ENCODE data around the gene AGPAT1. TPM values are rescaled to one million over a fixed set of nuclear protein-coding genes. Genes with fewer than 3 reads are reported as not detected.

Gene AGPAT1, protein sequence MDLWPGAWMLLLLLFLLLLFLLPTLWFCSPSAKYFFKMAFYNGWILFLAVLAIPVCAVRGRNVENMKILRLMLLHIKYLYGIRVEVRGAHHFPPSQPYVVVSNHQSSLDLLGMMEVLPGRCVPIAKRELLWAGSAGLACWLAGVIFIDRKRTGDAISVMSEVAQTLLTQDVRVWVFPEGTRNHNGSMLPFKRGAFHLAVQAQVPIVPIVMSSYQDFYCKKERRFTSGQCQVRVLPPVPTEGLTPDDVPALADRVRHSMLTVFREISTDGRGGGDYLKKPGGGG
- total RNA-seq, result 10 to 100 TPM; 23.5 to 34.6 (median 31.0) TPM
- 25.1 TPM for total RNA-seq (2013)
- total RNA-seq, result 7.8 to 38.3 (median 22.1) reads per million in 29 experiments

- ChIA-PET POLR2A (no interaction called here), CTCF (interaction anchor here in 1 of 2 donors (0.6 kb wide), 1 partner anchor 20 kb away, joined by 4 read pairs; no protein-coding TSS in a partner anchor)
- no peaks in the 10 kb centered on the region for H3K27me3 Mint-ChIP-seq
- peak within 1 kb of the TSS; percentile 96 to 99 for H3K27ac Mint-ChIP-seq
- Histone ChIP-seq H3K9me3 (no peaks in the 10 kb centered on the region), H3K27ac (ENCODE audit: low read length) (peak within 1 kb of the TSS; percentile 94), H3K4me3 (ENCODE audit: control insufficient read depth in 1 of 2, extremely low read depth in 1 of 2, low read length in 1 of 2) (peak within 1 kb of the TSS; percentile 82 to 83), H3K36me3 (ENCODE audit: control insufficient read depth in 2 of 2, extremely low read depth in 1 of 2, insufficient read depth in 1 of 2, low read length in 1 of 2) (peaks cover 0 to 13% of the 10 kb centered on the region in 2 donors), H3K4me1 (ENCODE audit: control insufficient read depth in 1 of 2, extremely low read depth in 1 of 2, insufficient read depth in 2 of 2, low read length in 2 of 2) (peaks cover 46 to 61% of the 10 kb centered on the region in 2 experiments), H3K27me3 (replicated peaks in 1 of 2; ENCODE audit: control insufficient read depth in 2 of 2, extremely low read depth in 1 of 2, insufficient read depth in 2 of 2, low read length in 1 of 2) (no peaks in the 10 kb centered on the region)
- ATAC-seq (replicated peaks in 1 of 4) (peak; percentile 48 to 55 (median 50)), DNase-seq (peak; percentile 89 to 98 (median 96))
- no peaks in the 10 kb centered on the region for H3K9me3 Mint-ChIP-seq
- peak within 1 kb of the TSS; percentile 92 to 98 (median 95) for H3K4me3 Mint-ChIP-seq
- H3K36me3 Mint-ChIP-seq, result peaks cover 13% of the 10 kb centered on the region
- 1% methylated on average over 14 of the region's 27 CpGs for WGBS (ENCODE audit: insufficient coverage)
- H3K4me1 Mint-ChIP-seq, result peaks cover 77 to 87% (median 80%) of the 10 kb centered on the region in 3 donors
Observed at GRCh38 chr6:32175711-32176475, at the start of gene AGPAT1. TSS of gene AGPAT1 (minus strand) at chr6:32176084. CDS start at chr6:32171496, 4,588 bp downstream.

GRCh38 chr6:32224696-32225095 is 48.8 kb upstream of the AGPAT1 start:
- H3K27me3 ChIP-seq (replicated peaks in 1 of 2; ENCODE audit: control insufficient read depth in 2 of 2, extremely low read depth in 1 of 2, insufficient read depth in 2 of 2, low read length in 1 of 2), result peaks cover 0 to 21% of the 10 kb centered on the region in 2 experiments
- peaks cover 0 to 14% of the 10 kb centered on the region in 2 experiments for H3K4me1 ChIP-seq (ENCODE audit: control insufficient read depth in 1 of 2, extremely low read depth in 1 of 2, insufficient read depth in 2 of 2, low read length in 2 of 2)
- no peak for ATAC-seq (replicated peaks in 1 of 4)
- peak overlapping the region in 1 of 2 donors; percentile 48 for H3K27ac Mint-ChIP-seq
- H3K27me3 Mint-ChIP-seq, result no peaks in the 10 kb centered on the region
- no peaks in the 10 kb centered on the region for H3K36me3 Mint-ChIP-seq
- no peaks in the 10 kb centered on the region for H3K9me3 Mint-ChIP-seq
- H3K27ac ChIP-seq (ENCODE audit: low read length), result no peak overlapping the region
- 100% methylated on average over 1 of the region's 2 CpGs for WGBS (ENCODE audit: insufficient coverage)
- peaks cover 15 to 21% (median 19%) of the 10 kb centered on the region in 3 donors for H3K4me1 Mint-ChIP-seq
- no peak overlapping the region for H3K4me3 Mint-ChIP-seq
- DNase-seq, result no peak
- ChIA-PET CTCF (no interaction called here), POLR2A (no interaction called here)
- H3K4me3 ChIP-seq (ENCODE audit: control insufficient read depth in 1 of 2, extremely low read depth in 1 of 2, low read length in 1 of 2), result no peak overlapping the region
- H3K9me3 ChIP-seq, result no peaks in the 10 kb centered on the region
- no peaks in the 10 kb centered on the region for H3K36me3 ChIP-seq (ENCODE audit: control insufficient read depth in 2 of 2, extremely low read depth in 1 of 2, insufficient read depth in 1 of 2, low read length in 1 of 2)

DNA sequence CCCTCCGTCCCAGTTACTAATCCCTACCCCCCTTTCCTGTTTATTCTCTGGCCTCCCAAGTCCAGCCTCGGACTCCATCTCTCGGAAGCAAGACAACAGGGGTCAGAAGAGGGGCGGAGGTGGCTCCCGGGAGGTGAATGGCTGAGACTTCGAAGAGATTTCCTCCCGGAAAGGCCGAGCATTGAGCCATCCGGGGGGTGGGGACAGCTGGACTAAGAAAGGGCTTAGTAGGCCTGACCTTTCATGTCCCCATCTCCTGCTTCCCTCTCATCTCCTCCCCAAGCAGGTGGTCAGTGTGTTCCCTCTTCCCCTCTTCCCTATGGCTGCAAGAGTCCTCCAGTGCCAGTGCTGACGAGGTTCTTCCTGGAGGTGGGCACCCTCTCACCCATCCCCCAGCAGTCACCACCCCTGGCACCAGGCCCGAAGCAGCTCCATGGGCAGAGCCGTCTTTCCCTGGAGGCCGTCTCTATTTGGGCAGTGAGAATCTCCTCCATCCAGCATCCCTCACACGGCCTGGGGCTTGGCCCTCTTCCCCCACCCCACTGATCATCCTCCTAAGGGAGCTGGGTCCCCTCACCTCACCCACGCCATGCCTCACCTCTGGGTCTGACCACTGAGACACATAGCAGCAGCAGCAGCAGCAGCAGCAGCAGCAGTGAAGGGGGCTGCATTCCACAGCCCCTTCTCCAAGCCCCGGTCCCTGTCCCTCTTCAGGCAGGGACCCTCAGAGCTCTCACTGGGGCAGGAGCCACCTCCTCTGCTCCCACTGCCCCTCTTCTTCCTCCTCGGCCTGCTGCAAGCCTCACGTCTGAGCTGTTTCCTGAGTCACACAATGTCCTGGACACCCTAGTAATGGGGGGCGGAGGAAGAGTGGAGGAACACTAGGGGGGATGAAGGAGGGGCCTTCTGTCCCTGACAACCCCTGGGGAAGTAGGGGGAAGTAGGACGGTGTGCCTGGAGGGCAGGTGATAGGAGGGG is 47.7 kb upstream of the AGPAT1 start, which contains the start of gene NOTCH4:
TSS of gene NOTCH4 (minus strand) at position 810 of the 978 bp plus-strand sequence. CDS start at position 671, 139 bp downstream.
- H3K27ac ChIP-seq (ENCODE audit: low read length), result no peak within 1 kb of the TSS

DNA sequence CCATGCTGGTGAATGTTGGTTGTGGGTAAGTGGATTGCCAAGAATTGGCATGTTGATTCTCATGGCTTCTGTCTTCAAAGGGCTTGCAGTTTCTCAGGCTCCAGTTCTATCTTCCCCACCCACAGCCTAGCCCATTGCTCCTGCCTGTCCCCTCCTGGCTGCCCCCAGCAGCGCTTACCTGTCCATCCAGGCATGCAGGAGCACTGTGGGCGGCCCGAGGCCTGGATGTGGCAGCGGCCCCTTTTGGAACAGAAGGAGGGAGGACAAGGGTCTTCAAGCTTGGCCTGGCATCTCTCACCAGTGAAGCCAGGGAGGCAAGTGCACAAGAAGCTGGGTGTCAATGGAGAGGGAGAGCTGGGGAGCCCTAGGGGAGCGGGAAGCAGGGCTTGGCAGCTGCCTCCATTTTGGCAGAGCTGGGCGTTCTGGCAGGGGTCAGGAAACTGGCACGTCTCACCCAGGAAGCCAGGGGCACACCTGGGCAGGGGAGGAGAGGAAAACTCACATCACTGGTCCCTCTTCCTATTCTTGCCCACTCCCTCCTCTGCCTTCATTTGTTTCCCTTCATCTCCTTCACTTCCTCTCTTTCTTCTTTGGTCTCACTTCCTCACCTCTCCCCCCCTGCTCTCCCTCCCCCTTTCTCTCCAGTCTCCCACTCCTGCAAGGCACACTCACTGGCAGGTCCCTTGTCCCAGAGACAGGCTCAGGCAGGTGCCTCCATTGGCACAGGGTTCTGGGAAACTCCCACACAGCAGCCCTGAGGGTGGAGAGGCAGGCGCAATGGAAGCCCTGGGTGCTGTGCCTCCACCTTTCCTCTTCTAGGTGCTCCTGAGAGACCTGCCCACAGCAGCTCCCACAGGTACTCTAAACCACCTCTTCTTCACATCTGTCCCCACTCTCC is 46.7 kb upstream of the AGPAT1 start:
- Histone ChIP-seq H3K4me1 (ENCODE audit: control insufficient read depth in 1 of 2, extremely low read depth in 1 of 2, insufficient read depth in 2 of 2, low read length in 2 of 2) (peaks cover 0 to 14% of the 10 kb centered on the region in 2 experiments), H3K27ac (ENCODE audit: low read length) (no peak overlapping the region), H3K27me3 (replicated peaks in 1 of 2; ENCODE audit: control insufficient read depth in 2 of 2, extremely low read depth in 1 of 2, insufficient read depth in 2 of 2, low read length in 1 of 2) (peaks cover 0 to 29% of the 10 kb centered on the region in 2 experiments), H3K36me3 (ENCODE audit: control insufficient read depth in 2 of 2, extremely low read depth in 1 of 2, insufficient read depth in 1 of 2, low read length in 1 of 2) (no peaks in the 10 kb centered on the region), H3K4me3 (ENCODE audit: control insufficient read depth in 1 of 2, extremely low read depth in 1 of 2, low read length in 1 of 2) (no peak overlapping the region), H3K9me3 (no peaks in the 10 kb centered on the region)
- H3K9me3 Mint-ChIP-seq, result no peaks in the 10 kb centered on the region
- WGBS (ENCODE audit: insufficient coverage), result 0% methylated on average over 1 of the region's 8 CpGs
- H3K4me1 Mint-ChIP-seq, result peaks cover 15 to 21% (median 19%) of the 10 kb centered on the region in 3 donors
- CTCF ChIA-PET, result no interaction called here
- POLR2A ChIA-PET, result no interaction called here
- peak overlapping the region in 1 of 3 donors; percentile 4 for H3K4me3 Mint-ChIP-seq
- ATAC-seq (replicated peaks in 1 of 4), result no peak
- DNase-seq, result no peak
- no peaks in the 10 kb centered on the region for H3K36me3 Mint-ChIP-seq
- peak overlapping the region in 1 of 2 donors; percentile 4 for H3K27ac Mint-ChIP-seq
- peaks cover 2 to 3% of the 10 kb centered on the region in 2 donors for H3K27me3 Mint-ChIP-seq

More for the DNA sequence above, 47.7 kb upstream of the AGPAT1 start, which contains the start of gene NOTCH4:
- Histone ChIP-seq H3K4me3 (ENCODE audit: control insufficient read depth in 1 of 2, extremely low read depth in 1 of 2, low read length in 1 of 2) (no peak within 1 kb of the TSS), H3K36me3 (ENCODE audit: control insufficient read depth in 2 of 2, extremely low read depth in 1 of 2, insufficient read depth in 1 of 2, low read length in 1 of 2) (no peaks in the 10 kb centered on the region), H3K4me1 (ENCODE audit: control insufficient read depth in 1 of 2, extremely low read depth in 1 of 2, insufficient read depth in 2 of 2, low read length in 2 of 2) (peaks cover 0 to 14% of the 10 kb centered on the region in 2 experiments), H3K9me3 (no peaks in the 10 kb centered on the region), H3K27me3 (replicated peaks in 1 of 2; ENCODE audit: control insufficient read depth in 2 of 2, extremely low read depth in 1 of 2, insufficient read depth in 2 of 2, low read length in 1 of 2) (peaks cover 0 to 24% of the 10 kb centered on the region in 2 experiments)
- DNase-seq, result no peak
- Mint-ChIP-seq H3K9me3 (no peaks in the 10 kb centered on the region), H3K27me3 (peaks cover 0 to 3% of the 10 kb centered on the region in 2 donors), H3K36me3 (no peaks in the 10 kb centered on the region), H3K4me1 (peaks cover 15 to 21% (median 19%) of the 10 kb centered on the region in 3 donors), H3K27ac (peak within 1 kb of the TSS; percentile 39 to 48), H3K4me3 (peak within 1 kb of the TSS in 1 of 3 donors; percentile 4)
- ChIA-PET POLR2A (no interaction called here), CTCF (no interaction called here)
- no peak for ATAC-seq (replicated peaks in 1 of 4)
- WGBS (ENCODE audit: insufficient coverage), result 70% methylated on average over 13 of the region's 20 CpGs

GRCh38 chr6:32220021-32220420 is 44.1 kb upstream of the AGPAT1 start:
- ChIA-PET POLR2A (no interaction called here), CTCF (no interaction called here)
- H3K27me3 Mint-ChIP-seq, result peaks cover 3 to 5% of the 10 kb centered on the region in 2 donors
- no peaks in the 10 kb centered on the region for H3K9me3 ChIP-seq
- no peak overlapping the region for H3K27ac ChIP-seq (ENCODE audit: low read length)
- no peak overlapping the region for H3K27ac Mint-ChIP-seq
- H3K36me3 ChIP-seq (ENCODE audit: control insufficient read depth in 2 of 2, extremely low read depth in 1 of 2, insufficient read depth in 1 of 2, low read length in 1 of 2), result no peaks in the 10 kb centered on the region
- no peak for ATAC-seq (replicated peaks in 1 of 4)
- peaks cover 15 to 19% (median 18%) of the 10 kb centered on the region in 3 donors for H3K4me1 Mint-ChIP-seq
- WGBS (ENCODE audit: insufficient coverage), result 45% methylated on average over 1 of the region's 4 CpGs
- H3K36me3 Mint-ChIP-seq, result no peaks in the 10 kb centered on the region
- DNase-seq, result no peak
- H3K27me3 ChIP-seq (replicated peaks in 1 of 2; ENCODE audit: control insufficient read depth in 2 of 2, extremely low read depth in 1 of 2, insufficient read depth in 2 of 2, low read length in 1 of 2), result peaks cover 0 to 29% of the 10 kb centered on the region in 2 experiments
- no peak overlapping the region for H3K4me3 Mint-ChIP-seq
- no peaks in the 10 kb centered on the region for H3K9me3 Mint-ChIP-seq
- H3K4me1 ChIP-seq (ENCODE audit: control insufficient read depth in 1 of 2, extremely low read depth in 1 of 2, insufficient read depth in 2 of 2, low read length in 2 of 2), result peaks cover 0 to 14% of the 10 kb centered on the region in 2 experiments
- H3K4me3 ChIP-seq (ENCODE audit: control insufficient read depth in 1 of 2, extremely low read depth in 1 of 2, low read length in 1 of 2), result no peak overlapping the region
